ENCODE data around the gene SLC45A2.

SLC45A2 gene

GRCh38 chr5:34030048-34030447, 45.6 kb upstream of the SLC45A2 start:
- no peak overlapping the region for H3K4me2 ChIP-seq (ENCODE audit: low read length)
- H3K79me2 ChIP-seq (ENCODE audit: control insufficient read depth, low read length), result no peaks in the 10 kb centered on the region
- no peaks in the 10 kb centered on the region for H3K9me2 ChIP-seq (replicated peaks; ENCODE audit: control insufficient read depth, low read length)
- no peaks in the 10 kb centered on the region for H4K20me1 ChIP-seq (ENCODE audit: control insufficient read depth, insufficient read depth, low read depth, low read length)
- no peaks in the 10 kb centered on the region for H3K27me3 ChIP-seq (ENCODE audit: control insufficient read depth, low read length)
- H3K4me3 ChIP-seq (ENCODE audit: low read length), result no peak overlapping the region
- no peaks in the 10 kb centered on the region for H3K9me3 ChIP-seq (ENCODE audit: control insufficient read depth, insufficient read depth, low read length)
- TF ChIP-seq EZH2phosphoT487 (IDR thresholded peaks at IDR 0.05; ENCODE audit: borderline replicate concordance, low read length) (no peak), CTCF (IDR thresholded peaks at IDR 0.05; ENCODE audit: low read depth, low read length, poor library complexity, severe bottlenecking) (no peak)
- no peak overlapping the region for H3K27ac ChIP-seq (ENCODE audit: low read depth, low read length)
- no peaks in the 10 kb centered on the region for H3K4me1 ChIP-seq (ENCODE audit: control insufficient read depth, low read length)
- no peaks in the 10 kb centered on the region for H3K36me3 ChIP-seq (ENCODE audit: control insufficient read depth, low read length)
- no peaks in the 10 kb centered on the region for H3F3A ChIP-seq (ENCODE audit: control insufficient read depth, insufficient read depth)

- Histone ChIP-seq H3K4me2 (ENCODE audit: low read length) (no peak overlapping the region), H3K9me3 (ENCODE audit: control insufficient read depth, insufficient read depth, low read length) (no peaks in the 10 kb centered on the region), H3K27me3 (ENCODE audit: control insufficient read depth, low read length) (no peaks in the 10 kb centered on the region), H3K4me3 (ENCODE audit: low read length) (no peak overlapping the region), H3K27ac (ENCODE audit: low read depth, low read length) (no peak overlapping the region), H3F3A (ENCODE audit: control insufficient read depth, insufficient read depth) (no peaks in the 10 kb centered on the region), H3K79me2 (ENCODE audit: control insufficient read depth, low read length) (no peaks in the 10 kb centered on the region), H4K20me1 (ENCODE audit: control insufficient read depth, insufficient read depth, low read depth, low read length) (no peaks in the 10 kb centered on the region), H3K9me2 (replicated peaks; ENCODE audit: control insufficient read depth, low read length) (no peaks in the 10 kb centered on the region), H3K36me3 (ENCODE audit: control insufficient read depth, low read length) (no peaks in the 10 kb centered on the region), H3K4me1 (ENCODE audit: control insufficient read depth, low read length) (no peaks in the 10 kb centered on the region)
- no peak for TF ChIP-seq CTCF (IDR thresholded peaks at IDR 0.05; ENCODE audit: low read depth, low read length, poor library complexity, severe bottlenecking)
Observed at GRCh38 chr5:34028349-34028748, 43.9 kb upstream of the SLC45A2 start.

- TF ChIP-seq EZH2phosphoT487 (IDR thresholded peaks at IDR 0.05; ENCODE audit: borderline replicate concordance, low read length) (no peak), CTCF (IDR thresholded peaks at IDR 0.05; ENCODE audit: low read depth, low read length, poor library complexity, severe bottlenecking) (no peak)
- H3K9me3 ChIP-seq (ENCODE audit: control insufficient read depth, insufficient read depth, low read length), result no peaks in the 10 kb centered on the region
Observed at GRCh38 chr5:34026089-34026761, 41.7 kb upstream of the SLC45A2 start.

More at GRCh38 chr5:34026089-34026761, 41.7 kb upstream of the SLC45A2 start:
- Histone ChIP-seq H3K4me2 (ENCODE audit: low read length) (no peak overlapping the region), H3K4me1 (ENCODE audit: control insufficient read depth, low read length) (no peaks in the 10 kb centered on the region), H3K36me3 (ENCODE audit: control insufficient read depth, low read length) (no peaks in the 10 kb centered on the region), H3F3A (ENCODE audit: control insufficient read depth, insufficient read depth) (no peaks in the 10 kb centered on the region), H3K9me2 (replicated peaks; ENCODE audit: control insufficient read depth, low read length) (no peaks in the 10 kb centered on the region), H4K20me1 (ENCODE audit: control insufficient read depth, insufficient read depth, low read depth, low read length) (no peaks in the 10 kb centered on the region), H3K79me2 (ENCODE audit: control insufficient read depth, low read length) (no peaks in the 10 kb centered on the region), H3K27ac (ENCODE audit: low read depth, low read length) (no peak overlapping the region), H3K4me3 (ENCODE audit: low read length) (no peak overlapping the region), H3K27me3 (ENCODE audit: control insufficient read depth, low read length) (no peaks in the 10 kb centered on the region)

Measured in DOHH2 (cell line).